Measurements from ENCODE around the gene LNP1.

LNP1 gene

DNA sequence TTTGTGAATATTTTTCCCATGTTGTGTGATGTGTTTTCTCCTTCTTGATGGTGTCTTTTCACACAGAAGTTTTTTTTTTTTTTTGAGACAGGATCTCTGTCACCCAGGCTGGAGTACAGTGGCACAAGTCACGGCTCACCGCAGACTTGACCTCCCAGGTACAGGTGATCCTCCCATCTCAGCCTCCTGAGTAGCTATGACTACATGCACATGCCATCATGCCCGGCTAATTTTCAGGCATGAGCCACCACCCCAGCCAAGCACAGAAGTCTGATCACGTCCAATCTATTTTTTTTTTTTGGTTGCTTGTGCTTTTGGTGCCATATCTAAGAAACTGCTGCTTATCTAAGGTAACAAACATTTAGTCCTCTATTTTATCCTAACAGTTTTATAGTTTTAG, 25.0 kb upstream of the LNP1 start:
- DNase-seq = no peak
- TF ChIP-seq GATA1 (IDR thresholded peaks at IDR 0.05; ENCODE audit: low read depth, low read length) (no peak), POLR2A (IDR thresholded peaks at IDR 0.05; ENCODE audit: low read length) (no peak)

DNA sequence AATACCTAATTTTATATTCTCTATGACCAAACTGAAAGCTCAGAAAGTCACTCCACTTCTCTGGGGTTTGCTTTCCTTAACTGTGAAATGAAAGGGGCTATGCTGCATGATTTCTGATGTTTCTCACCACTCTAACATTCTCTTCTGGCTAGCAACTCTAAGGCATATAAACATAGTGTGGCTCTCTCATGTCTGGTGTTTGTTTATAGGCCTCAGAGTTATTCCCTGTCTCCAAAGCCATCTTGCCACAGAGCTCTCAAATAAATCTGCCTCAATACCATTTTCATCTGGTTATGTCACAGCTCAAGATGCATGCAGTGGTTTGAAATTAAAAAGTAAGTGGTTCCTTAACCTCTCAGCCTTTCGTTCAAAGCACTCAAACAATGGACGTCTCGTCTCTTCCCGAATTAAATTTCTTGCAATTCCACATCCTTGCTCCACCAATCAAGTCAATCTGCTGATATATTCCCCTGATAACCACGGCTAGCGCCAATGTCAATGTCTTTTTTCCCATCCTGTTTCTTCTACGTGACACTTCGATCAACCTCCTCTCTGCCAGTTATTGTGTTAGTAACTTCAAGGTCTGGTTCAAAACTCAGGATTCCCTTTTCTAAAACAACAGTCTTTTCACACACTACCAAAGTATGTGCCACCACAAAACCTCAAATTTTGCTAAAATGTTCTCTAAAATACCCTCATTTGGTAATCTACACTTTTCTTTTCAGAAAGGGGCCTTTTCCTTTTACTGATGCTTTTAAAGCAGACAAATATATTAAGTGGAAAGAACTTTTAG, 16.4 kb upstream of the LNP1 start:
- no peak for TF ChIP-seq GATA1 (IDR thresholded peaks at IDR 0.05; ENCODE audit: low read depth, low read length)
- no peak for DNase-seq

DNA sequence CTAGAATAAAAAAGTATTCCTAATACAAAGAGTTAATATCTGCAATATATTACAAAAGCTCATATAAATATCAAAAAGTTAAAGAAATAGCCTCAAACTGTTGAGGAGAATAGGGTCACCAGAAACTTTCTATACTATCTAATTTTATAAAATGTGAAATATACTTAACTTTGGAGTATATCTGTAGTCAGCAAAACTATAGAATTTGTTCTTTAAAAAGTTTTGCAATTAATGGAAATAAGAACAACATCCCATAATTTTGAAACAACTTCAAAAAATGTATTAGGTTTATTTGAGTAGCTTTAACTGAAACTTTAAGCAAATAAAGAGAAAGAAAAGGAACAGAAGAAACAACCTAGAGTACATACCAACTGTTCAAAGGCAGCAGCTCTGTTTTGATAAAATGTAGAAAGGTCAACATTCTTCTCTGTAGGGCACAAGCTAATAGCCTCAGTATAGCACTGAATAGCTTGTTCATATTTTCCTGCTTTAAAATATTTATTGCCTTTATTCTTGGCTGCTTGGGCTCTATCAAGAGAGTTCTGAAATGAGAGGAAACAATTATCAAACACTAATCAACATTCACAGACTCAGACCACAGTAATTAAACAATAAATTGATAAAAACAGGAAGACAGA, 14.8 kb upstream of the LNP1 start:
- no peak for DNase-seq
- TF ChIP-seq GATA1 (IDR thresholded peaks at IDR 0.05; ENCODE audit: low read depth, low read length) = no peak
- TF ChIP-seq POLR2A (IDR thresholded peaks at IDR 0.05; ENCODE audit: low read length) = no peak

DNA sequence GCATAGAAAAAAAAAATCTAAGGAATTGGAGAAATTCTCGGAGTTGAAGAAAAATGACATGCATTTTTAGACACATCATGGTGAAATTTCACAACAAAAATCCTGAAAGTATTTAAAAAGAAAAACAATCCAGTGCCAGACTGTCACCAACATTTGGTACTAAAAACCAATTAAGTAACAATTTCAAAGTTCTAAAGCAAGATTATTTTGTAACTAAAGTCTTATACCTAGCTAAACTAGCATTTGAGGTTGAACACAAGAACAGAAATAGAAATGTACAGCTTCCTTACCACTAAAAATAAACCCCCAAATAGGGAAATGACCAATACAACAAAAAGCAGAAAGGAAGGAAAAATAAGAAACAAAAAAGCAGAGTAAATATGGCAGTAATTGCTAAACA, 12.3 kb upstream of the LNP1 start:
- peak in 1 of 2 experiments; percentile 5 for DNase-seq
- TF ChIP-seq POLR2A (IDR thresholded peaks at IDR 0.05; ENCODE audit: low read length) (no peak), GATA1 (IDR thresholded peaks at IDR 0.05; ENCODE audit: low read depth, low read length) (no peak)

DNA sequence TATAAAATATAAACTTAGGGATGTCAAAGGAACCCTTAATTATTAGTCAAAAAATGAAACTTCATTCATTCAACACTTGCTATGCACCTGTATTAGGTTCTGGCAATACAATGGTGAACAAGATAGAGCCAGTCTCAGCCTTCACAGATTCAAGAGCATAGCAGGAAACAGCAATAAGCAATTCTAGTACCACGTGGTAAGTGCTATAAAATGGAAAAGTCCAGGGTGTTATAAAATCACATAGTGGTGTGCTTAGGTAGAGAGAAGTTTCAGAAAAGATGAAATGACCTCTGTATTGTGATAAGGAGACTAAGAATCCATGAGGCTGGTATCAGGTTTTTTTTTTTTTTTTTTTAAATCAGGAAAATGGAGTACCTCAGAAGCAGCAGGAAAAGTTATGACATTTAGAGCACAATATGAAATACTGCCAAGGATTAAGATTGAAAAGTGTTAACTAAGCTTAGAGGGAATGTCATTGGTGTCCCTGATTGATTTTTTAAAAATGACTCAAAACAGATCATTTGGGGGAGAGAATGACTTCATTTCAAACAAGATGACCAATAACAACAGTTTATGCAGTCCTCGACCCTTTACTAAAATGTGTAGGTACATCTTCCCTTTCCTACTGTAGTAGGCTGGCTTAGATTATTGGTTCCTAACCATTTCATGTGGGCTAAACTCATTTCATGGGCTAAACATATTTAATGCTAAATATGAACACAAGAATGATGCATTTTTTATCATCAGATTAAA, 5.5 kb upstream of the LNP1 start:
- DNase-seq = no peak
- no peak for TF ChIP-seq GATA1 (IDR thresholded peaks at IDR 0.05; ENCODE audit: low read depth, low read length)
- no peak for TF ChIP-seq POLR2A (IDR thresholded peaks at IDR 0.05; ENCODE audit: low read length)

DNA sequence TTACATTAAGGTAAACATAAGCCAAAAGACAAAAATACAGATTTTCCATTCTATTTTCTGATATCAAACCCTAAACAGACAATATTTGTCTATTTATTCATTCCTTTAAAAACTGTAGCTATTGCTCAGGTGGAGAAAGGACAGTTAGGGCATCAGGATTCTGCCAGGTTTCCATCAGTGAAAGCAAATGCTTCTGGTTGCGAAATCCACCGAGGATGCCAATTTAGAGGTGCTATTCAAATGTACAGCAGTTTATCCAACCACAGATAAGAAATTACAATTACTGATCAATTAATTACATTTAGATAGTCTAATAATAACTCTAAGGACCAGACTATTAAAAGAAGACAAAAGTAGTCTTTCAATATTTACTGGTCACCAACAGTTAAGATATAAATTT, 4.4 kb upstream of the LNP1 start:
- no peak for DNase-seq

DNA sequence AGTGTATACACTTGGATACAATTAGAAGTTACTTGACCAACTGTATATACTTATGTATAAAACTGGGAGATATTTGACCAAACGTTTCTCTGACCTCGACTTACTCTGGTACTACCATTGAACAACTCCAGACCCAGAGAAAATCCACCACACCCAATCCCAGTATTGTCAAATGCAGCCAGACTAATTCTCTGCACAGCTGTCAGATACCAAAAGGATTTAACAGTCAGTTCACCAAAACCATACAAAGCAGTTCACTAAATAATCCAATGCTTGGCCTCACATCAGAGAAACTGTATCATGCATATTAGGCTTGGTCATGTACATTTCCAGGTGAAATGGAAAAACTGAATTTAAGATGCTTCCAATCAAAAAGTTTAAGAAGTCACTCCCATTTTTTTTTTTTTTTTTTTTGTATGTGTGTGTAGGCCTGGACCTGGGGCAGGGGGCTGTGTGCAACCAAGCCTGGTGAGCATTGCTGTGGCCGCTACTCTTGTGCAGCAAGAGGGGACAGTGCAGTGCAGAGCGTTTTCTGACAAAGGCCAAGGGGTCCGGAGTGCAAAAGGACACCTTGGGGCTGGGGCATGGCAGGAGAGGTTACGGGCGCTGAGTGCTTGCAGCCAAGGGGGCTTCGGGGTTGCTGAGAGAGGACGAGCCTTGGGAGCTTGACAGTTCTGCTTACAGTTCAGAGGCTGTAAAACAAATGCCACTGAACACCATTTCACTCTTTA, 1.8 kb upstream of the LNP1 start:
- TF ChIP-seq POLR2A (IDR thresholded peaks at IDR 0.05; ENCODE audit: low read length) (no peak), GATA1 (IDR thresholded peaks at IDR 0.05; ENCODE audit: low read depth, low read length) (no peak)
- DNase-seq = peak; percentile 25 to 34

More for the DNA sequence above, 4.4 kb upstream of the LNP1 start:
- TF ChIP-seq GATA1 (IDR thresholded peaks at IDR 0.05; ENCODE audit: low read depth, low read length) (no peak), POLR2A (IDR thresholded peaks at IDR 0.05; ENCODE audit: low read length) (no peak)

DNA sequence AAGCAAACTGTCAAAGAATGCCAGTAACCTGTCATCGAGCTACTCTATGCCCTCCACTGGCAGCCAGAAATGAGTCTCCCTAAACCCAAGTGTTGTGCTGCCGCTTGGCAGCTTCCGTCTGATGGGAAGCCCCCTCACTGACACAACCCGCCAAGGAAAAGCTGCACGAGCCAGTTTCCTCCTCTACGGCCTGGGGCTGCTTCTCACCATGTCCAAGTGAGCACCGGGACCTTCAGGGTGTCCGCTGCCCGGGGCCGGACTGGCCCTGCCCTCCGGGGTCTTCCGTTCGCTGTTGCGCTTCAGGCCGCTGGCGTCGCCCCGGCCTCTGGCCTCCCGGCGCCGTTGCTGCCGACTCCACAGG, 940 bp upstream of the LNP1 start:
- DNase-seq = peak; percentile 66 to 69
- TF ChIP-seq POLR2A (IDR thresholded peaks at IDR 0.05; ENCODE audit: low read length) = no peak
- no peak for TF ChIP-seq GATA1 (IDR thresholded peaks at IDR 0.05; ENCODE audit: low read depth, low read length)

DNA sequence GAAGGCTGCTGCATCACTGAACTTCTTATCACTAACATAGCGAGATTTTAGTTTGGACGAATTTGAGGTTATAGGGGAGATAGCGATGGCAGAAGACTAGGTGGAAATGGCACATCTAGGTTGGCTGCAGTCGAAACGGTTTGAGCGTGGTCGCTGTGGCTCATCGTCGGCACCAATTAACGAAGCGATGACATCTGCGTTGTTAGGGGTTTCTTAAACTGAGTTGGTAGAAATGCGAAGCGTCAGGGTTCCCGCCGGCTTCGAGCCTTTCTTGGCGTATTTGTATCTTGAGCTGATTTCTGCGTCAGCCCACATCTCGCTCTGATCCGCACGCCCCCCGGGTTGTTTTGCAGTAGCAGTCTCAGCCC, 319 bp downstream of the LNP1 start:
- DNase-seq = peak in 1 of 2 experiments; percentile 79
- TF ChIP-seq GATA1 (IDR thresholded peaks at IDR 0.05; ENCODE audit: low read depth, low read length) = no peak
- peak; percentile 76 for TF ChIP-seq POLR2A (IDR thresholded peaks at IDR 0.05; ENCODE audit: low read length)

DNA sequence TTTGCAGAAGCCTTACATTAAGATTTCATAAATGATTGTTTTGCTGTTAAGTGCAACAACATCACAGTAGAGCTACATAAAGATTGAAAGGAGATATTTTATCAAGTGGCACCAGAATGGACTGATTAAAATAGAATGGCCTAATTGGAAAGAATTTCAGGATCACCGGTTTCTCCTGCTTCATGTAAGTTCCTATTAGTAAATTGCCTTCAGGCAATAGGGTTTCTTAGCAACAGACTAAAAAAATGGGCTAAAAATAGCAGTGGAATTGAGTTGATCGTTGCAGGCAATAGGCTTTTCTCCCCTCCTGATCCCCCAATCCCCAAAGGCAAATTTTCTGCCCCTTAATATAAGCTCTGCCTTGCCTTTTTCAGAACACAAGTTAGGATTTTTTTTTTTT, 917 bp downstream of the LNP1 start:
- peak; percentile 39 to 47 for DNase-seq
- TF ChIP-seq GATA1 (IDR thresholded peaks at IDR 0.05; ENCODE audit: low read depth, low read length) (no peak), POLR2A (IDR thresholded peaks at IDR 0.05; ENCODE audit: low read length) (no peak)

DNA sequence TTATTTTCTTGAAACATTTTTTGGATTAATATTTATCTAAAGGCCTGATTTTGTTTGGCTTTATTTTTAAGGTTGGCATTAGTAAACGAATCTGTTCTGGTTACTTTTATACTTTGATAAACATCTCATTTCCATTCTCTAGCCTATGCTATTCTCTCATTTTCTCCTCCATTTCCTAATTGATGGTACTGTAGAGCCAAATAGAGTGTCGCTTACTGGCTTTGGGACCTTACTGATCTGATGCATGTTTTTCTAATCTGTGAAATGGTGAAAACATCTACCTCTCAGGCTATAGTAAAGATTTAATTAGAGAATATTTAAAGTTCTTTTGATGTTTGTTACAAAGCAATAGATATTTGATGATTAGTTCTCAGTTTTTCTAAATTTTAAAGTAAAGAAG, 1.6 kb downstream of the LNP1 start:
- no peak for TF ChIP-seq POLR2A (IDR thresholded peaks at IDR 0.05; ENCODE audit: low read length)
- peak in 1 of 2 experiments; percentile 32 for DNase-seq

DNA sequence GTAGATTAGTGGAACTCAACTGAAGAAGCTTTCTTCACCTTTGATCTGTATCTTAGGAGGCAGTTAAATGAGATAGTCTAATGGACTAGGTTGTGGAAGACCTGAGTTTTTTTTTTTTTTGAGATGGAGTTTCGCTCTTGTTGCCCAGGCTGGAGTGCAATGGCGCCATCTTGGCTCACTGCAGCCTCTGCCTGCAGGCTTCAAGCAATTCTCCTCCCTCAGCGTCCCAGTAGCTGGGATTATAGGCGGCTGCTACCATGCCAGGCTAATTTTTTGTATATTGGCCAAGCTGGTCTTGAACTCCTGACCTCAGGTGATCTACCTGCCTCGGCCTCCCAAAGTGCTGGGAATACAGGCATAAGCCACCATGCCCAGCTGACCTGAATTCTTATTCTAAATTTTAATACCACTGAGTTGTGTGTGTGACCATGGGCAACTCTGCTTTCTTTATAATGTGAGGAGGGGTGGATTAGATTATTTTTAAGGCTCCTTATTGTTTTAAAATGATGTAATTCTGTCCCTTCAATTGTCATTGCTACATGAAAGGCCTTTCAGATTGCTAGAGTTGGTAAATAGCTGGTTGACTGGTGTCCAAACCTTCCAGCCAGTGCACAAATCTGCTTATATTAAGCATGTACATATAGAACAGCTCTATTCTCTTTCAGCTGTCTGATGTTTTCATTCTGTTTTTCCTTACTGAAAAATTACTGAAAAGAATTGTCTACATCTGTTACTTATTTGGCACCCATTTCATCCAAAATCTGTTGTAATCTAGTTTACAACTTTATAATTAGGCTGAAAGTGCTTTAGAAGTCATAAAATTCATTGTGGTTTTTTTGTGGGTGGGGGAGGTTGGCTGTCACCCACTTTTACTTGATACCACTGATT, 2.3 kb downstream of the LNP1 start:
- DNase-seq = peak; percentile 18 to 33

DNA sequence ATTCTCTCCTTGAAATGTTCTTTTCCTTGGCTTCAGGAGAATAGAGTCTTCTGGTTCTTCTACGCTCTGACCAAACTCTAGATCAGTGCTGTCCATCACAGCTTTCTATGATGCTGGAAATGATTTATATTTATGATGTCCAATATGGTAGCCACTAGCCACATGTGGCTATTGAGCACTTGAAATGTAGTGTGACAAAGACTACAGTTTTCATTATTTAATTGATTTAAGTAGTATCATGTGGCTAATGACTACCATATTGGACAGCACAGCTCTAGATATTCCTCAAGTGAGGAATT, 2.9 kb downstream of the LNP1 start:
- no peak for TF ChIP-seq POLR2A (IDR thresholded peaks at IDR 0.05; ENCODE audit: low read length)

More for the DNA sequence above, 2.3 kb downstream of the LNP1 start:
- TF ChIP-seq POLR2A (IDR thresholded peaks at IDR 0.05; ENCODE audit: low read length) (no peak), GATA1 (IDR thresholded peaks at IDR 0.05; ENCODE audit: low read depth, low read length) (no peak)

More for the DNA sequence above, 2.9 kb downstream of the LNP1 start:
- DNase-seq = no peak

All from erythroblast (primary cell).